GM10266 (cell line): ENCODE measurements around the gene FAM184B.

Source experiments
- DNase-seq: peaks from one replicate; pipeline ENCODE4 v3.0.0; 2012; ENCODE audit errors: extremely low spot score
- CTCF ChIP-seq: IDR thresholded peaks from 2 replicates; pipeline ENCODE4 v1.5.1; 2012; ENCODE audit warnings: mild to moderate bottlenecking, low read depth; ENCODE audit not compliant: control insufficient read depth, insufficient read depth; ENCODE audit errors: missing control alignments

FAM184B gene

GRCh38 chr4:17605236-17605635 lies 176.2 kb downstream of the FAM184B start:
- TF ChIP-seq CTCF: no peak
- no peak for DNase-seq

GRCh38 chr4:17599826-17600225 lies 181.6 kb downstream of the FAM184B start:
- TF ChIP-seq CTCF: no peak
- no peak for DNase-seq

- no peak for DNase-seq
- peak; percentile 3 for TF ChIP-seq CTCF
These were observed 183.9 kb downstream of the FAM184B start for GRCh38 chr4:17597517-17597916.

- no peak for TF ChIP-seq CTCF
- DNase-seq: no peak
These were observed 185.9 kb downstream of the FAM184B start for GRCh38 chr4:17595471-17596005.

DNA sequence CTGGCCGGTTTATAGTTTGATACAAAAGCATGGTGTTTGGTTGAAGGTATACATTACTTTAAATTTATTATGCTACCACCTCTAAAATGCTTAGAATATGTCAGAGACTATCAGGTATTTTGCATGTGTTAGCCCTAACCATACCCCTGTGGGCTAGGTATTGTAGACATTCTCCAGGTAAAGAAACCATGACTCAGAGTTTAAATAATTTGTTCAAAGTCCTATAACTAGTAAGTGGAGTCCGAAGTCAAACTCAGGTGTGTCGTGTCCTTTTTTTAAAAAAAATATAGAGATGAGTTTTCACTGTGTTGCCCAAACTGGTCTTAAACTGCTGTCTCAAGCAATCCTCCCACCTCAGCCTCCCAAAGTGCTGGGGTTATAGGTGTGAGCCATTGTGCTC lies 192.1 kb downstream of the FAM184B start:
- no peak for DNase-seq
- no peak for TF ChIP-seq CTCF

DNA sequence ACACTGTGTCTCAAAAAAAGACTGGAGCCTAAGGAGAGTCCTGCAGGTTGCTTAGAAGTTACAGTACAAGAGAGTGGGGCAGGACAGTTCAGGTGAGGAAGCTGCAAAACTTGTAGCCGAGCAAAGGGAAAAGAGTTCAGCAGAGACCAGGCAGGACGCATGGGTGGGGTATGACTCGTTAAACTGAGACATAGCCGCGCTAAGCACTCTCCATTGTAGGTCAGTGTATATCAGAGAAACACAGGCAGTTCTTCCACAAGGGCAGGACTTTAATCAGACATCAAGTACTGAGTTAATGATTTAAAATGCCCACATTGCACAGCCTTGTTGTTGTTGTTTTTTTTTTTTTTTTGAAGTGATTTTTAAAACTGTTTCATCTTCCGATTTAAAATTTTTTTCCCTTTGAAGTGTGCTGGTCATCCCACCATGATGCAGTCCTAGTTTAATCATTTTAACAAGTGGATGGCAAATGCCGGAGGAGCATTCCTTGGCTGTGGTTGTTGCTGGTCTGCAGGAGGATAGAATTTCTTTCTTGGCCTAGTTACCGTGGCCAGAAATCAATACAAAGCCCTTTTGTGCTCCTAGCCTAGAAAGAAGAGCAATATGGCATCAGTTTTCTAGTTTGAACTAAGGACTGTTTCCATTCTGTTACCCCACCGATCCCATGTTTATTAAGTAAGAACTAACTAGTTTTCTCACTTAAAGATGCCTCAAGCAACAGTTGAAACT lies 194.2 kb downstream of the FAM184B start:
- no peak for TF ChIP-seq CTCF
- DNase-seq: no peak

GRCh38 chr4:17584521-17585213 lies 196.8 kb downstream of the FAM184B start:
- no peak for DNase-seq
- TF ChIP-seq CTCF: no peak
